Activated T-cell treated with anti-CD3 and anti-CD28 coated beads, Interleukin-2, amount 50 U/mL, for 72 hours (primary cell): Measurements from ENCODE around the gene BRSK2. TPM values are rescaled to one million over a fixed set of nuclear protein-coding genes. Genes with fewer than 3 reads are reported as not detected.
"Not testable (repeated sequence)": the region's sequence is repeated elsewhere in the genome, so short reads cannot be mapped to it uniquely, and the experiment has no call there.

Experiments used
- ATAC-seq, 2 donors: fragments of 150-1000 bp; cut with Tn5 transposase; replicated peaks in 1 of 2; 2 replicates each; pipeline ENCODE4 v1.10.0; 2021; ENCODE audit warnings: moderate library complexity in 2 of 2, mild to moderate bottlenecking in 1 of 2
- DNase-seq, 2 donors: peaks; one replicate each; pipeline ENCODE4 v3.0.0; 2021 to 2022; ENCODE audit warnings: mixed read lengths in 1 of 2
- H3K27ac Mint-ChIP-seq: one replicate; pipeline ENCODE4 v1.8.0; 2022; ENCODE audit warnings: mild to moderate bottlenecking, moderate library complexity, mixed read lengths
- H3K27me3 Mint-ChIP-seq: one replicate; pipeline ENCODE4 v1.8.0; 2022; ENCODE audit warnings: low read depth, mixed read lengths
- H3K36me3 Mint-ChIP-seq, 2 donors: one replicate each; pipeline ENCODE4 v1.8.0; 2022; ENCODE audit warnings: mixed read lengths in 2 of 2, mild to moderate bottlenecking in 1 of 2; ENCODE audit not compliant: insufficient read depth in 2 of 2
- H3K4me1 Mint-ChIP-seq: one replicate; pipeline ENCODE4 v1.8.0; 2022; ENCODE audit warnings: low read depth, mixed read lengths
- H3K4me3 Mint-ChIP-seq, 2 donors: one replicate each; pipeline ENCODE4 v1.8.0; 2022; ENCODE audit warnings: mild to moderate bottlenecking in 2 of 2, mixed read lengths in 2 of 2, moderate library complexity in 2 of 2
- H3K9me3 Mint-ChIP-seq, 2 donors: one replicate each; pipeline ENCODE4 v1.8.0; 2022; ENCODE audit warnings: mixed read lengths in 2 of 2
- total RNA-seq, 2 donors: library from RNA; stranded (reverse); gene quantifications; one replicate each; pipeline ENCODE4 v1.2.3, GENCODE V29; 2022

The BRSK2 gene
- total RNA-seq, 2 donors from 2014 or later = 0.51 to 0.84 TPM

DNA sequence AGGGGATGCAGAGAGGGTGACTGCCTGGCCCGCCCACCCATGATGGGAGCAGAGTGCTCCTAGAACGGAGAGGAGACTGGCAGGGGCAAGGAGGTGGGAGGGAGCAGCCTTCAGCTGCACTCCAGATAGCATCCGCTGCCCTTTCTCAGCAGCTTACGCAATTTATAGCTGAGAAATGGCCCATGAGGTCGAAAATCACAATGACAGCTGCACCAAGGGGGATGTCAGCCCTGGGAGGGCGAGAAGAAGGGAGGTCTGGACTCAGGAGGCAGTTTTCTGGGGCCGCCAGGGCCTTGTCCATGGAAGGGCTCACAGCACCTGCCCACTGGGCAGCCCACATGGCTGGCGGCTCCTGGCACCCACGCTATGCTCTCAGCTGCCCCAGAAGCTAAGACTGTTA lies 114.4 kb downstream of the BRSK2 start:
- Mint-ChIP-seq H3K27me3 (no peaks in the 10 kb centered on the region), H3K4me1 (peaks cover 6% of the 10 kb centered on the region), H3K4me3 (no peak overlapping the region), H3K36me3 (peaks cover 0 to 2% of the 10 kb centered on the region in 2 donors), H3K27ac (no peak overlapping the region), H3K9me3 (no peaks in the 10 kb centered on the region)
- ATAC-seq (no peak), DNase-seq (no peak)

DNA sequence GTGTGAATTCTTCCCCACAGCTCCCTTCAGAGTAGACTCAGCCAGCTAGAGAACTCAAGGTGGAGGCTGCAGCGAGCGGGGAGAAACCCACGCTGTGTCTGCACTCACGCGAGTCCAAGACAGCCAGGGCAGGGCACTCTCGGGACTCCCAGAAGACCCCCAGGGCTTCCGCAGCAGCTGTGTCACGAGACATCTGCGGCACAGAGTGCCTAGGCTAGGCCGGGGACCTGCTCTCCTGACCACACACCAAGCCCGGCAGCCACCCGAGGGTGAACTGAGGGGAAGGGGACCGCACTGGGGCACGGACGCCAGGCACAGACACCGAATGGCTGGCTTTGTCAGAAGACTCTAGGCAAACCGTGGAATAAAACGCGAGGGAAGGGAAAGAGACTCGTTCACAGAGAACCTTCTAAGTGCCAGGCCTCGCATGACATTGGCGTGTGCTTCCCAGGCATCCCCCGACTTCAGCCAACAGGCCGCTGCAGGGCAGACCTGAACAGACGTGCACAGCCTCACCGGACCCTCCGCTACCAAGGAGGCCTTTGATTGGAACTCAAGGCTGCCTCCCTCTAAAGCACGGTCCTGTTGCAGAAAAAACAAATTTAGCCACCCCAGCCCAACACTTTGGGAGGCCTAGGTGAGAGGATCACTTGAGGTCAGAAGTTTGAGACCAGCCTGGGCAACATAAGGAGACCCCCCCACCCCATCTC lies 115.0 kb downstream of the BRSK2 start:
- no peak for DNase-seq
- H3K36me3 Mint-ChIP-seq = peaks cover 0 to 2% of the 10 kb centered on the region in 2 donors
- ATAC-seq = no peak
- no peaks in the 10 kb centered on the region for H3K9me3 Mint-ChIP-seq
- H3K27me3 Mint-ChIP-seq = no peaks in the 10 kb centered on the region
- no peak overlapping the region for H3K4me3 Mint-ChIP-seq
- peaks cover 6% of the 10 kb centered on the region for H3K4me1 Mint-ChIP-seq
- no peak overlapping the region for H3K27ac Mint-ChIP-seq

DNA sequence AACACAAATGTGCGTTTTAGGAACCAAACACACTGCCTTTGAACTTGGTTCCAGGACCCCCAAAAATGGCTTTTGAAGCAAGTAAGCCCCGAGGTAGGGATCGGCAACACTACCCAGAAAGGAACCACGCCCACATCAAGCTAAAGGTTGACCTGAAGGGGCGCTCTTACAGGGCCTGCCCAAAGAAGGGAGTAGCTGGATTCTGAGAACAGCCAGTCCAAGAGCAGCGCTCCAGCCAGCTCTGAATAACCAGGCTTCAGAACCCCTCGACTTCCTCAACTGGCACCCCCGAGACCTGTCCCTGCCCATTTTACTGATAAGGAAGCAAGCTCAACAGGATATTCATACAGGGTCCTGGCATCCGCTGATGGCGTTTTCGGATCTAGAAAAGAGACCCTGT lies 115.7 kb downstream of the BRSK2 start:
- H3K4me3 Mint-ChIP-seq = no peak overlapping the region
- peaks cover 6% of the 10 kb centered on the region for H3K4me1 Mint-ChIP-seq
- H3K9me3 Mint-ChIP-seq = no peaks in the 10 kb centered on the region
- no peaks in the 10 kb centered on the region for H3K27me3 Mint-ChIP-seq
- H3K36me3 Mint-ChIP-seq = peaks cover 0 to 2% of the 10 kb centered on the region in 2 donors
- DNase-seq = no peak
- ATAC-seq = no peak
- no peak overlapping the region for H3K27ac Mint-ChIP-seq

DNA sequence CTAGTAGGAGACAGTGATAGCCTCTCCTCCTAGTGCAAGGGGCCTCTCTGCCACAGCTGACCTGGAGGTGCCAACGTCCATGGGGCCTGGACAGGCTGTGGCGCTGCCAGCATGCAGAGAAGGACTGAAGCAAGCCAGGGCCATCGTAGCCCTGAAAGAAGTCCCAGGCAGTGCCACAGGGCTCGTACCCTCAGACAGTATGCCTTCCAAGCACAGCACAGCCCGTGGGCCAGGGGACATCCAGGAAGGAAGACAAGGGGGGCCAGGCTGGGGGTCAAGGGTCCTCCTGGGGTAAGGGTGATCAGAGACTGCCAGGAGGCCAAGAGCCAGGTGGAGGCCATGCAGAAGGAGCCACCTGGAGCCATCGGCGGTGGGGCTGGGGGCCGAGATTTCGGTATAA lies 117.2 kb downstream of the BRSK2 start:
- Mint-ChIP-seq H3K27me3 (no peaks in the 10 kb centered on the region), H3K9me3 (no peaks in the 10 kb centered on the region), H3K36me3 (no peaks in the 10 kb centered on the region), H3K27ac (no peak overlapping the region), H3K4me1 (no peaks in the 10 kb centered on the region), H3K4me3 (no peak overlapping the region)
- no peak for ATAC-seq
- no peak for DNase-seq

DNA sequence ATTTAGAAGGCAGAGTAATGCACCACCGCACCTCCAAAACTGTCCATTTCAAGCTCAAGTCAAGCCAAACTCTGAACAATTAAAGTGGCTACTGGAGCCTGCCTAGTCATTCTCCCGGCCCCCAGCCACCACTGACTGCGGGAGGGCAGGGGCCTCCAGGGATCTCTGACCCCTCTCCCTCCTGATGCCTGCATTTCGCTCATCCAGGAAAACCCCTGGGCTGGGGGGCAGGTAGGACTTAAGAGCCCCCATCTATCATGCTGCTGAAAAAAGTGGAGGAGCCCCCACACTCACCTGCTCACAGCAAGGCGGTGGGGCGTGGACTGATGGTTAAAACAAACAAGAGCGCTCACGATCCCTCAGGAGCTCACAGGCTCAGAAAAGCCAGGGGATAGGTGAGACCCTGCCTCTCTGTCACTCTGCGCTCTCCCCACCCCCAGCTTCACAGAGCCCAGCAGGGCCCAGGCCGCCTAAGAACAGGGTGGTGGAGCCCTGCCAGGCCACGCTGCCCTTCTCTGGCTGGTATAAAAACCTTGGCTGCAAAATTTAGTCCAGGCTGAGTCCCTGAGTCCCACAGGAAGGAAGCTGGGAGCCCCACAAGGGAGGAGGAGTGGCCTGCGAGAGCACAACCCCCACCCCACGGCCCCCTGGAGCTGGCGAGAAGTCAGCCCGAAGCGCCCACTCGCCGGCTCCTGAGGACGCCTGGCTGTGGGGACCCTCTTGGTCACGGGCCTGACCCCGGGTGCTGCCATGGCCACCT lies 117.8 kb downstream of the BRSK2 start:
- no peaks in the 10 kb centered on the region for H3K4me1 Mint-ChIP-seq
- no peak for ATAC-seq
- no peak for DNase-seq
- no peaks in the 10 kb centered on the region for H3K27me3 Mint-ChIP-seq
- no peak overlapping the region for H3K4me3 Mint-ChIP-seq
- no peaks in the 10 kb centered on the region for H3K36me3 Mint-ChIP-seq
- H3K9me3 Mint-ChIP-seq = no peaks in the 10 kb centered on the region
- H3K27ac Mint-ChIP-seq = no peak overlapping the region

DNA sequence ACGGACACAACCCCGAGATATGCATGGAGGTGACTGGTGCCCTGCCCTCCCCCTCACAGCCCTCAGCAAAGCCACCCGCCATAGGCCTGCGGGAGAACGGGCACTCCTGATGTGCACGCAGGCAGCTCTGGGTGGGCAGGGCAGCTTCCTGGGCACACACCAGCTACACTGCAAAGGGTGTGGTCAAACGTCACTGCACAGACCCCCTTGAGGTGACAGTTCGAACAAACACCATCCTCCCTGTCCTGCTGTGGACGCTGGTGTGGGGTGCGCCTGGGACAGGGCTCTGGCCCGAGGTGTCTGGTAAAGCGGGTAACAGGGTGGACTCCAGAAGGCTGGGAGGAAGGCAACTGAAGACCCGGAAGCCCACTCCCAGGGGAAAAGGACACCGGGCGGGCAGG lies 118.8 kb downstream of the BRSK2 start:
- H3K27me3 Mint-ChIP-seq = no peaks in the 10 kb centered on the region
- H3K4me1 Mint-ChIP-seq = peaks cover 5% of the 10 kb centered on the region
- no peak overlapping the region for H3K27ac Mint-ChIP-seq
- no peak for ATAC-seq
- DNase-seq = no peak
- no peaks in the 10 kb centered on the region for H3K9me3 Mint-ChIP-seq
- no peaks in the 10 kb centered on the region for H3K36me3 Mint-ChIP-seq
- no peak overlapping the region for H3K4me3 Mint-ChIP-seq

DNA sequence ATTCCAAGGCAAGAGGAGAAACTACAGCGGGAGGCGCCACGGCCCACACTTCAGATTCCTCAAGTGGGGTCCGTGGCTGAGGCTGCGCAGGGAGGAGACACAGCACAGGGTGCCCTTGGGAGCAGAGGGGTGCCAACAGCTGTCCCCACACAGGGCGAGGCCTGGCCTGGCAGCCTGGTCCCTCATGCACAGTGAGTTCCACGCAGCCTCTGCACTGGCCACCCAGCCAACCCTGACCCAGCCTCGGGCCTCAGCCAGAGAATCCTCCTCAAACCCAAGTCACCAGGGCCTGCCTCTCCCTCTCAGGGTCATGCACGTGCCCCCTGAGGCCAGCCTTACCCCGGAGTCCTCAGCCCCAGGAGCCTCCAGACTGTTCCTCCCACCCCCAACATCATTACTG lies 119.3 kb downstream of the BRSK2 start:
- no peak for ATAC-seq
- Mint-ChIP-seq H3K9me3 (no peaks in the 10 kb centered on the region), H3K27ac (no peak overlapping the region), H3K36me3 (no peaks in the 10 kb centered on the region), H3K4me3 (no peak overlapping the region), H3K4me1 (peaks cover 8% of the 10 kb centered on the region), H3K27me3 (no peaks in the 10 kb centered on the region)
- no peak for DNase-seq

DNA sequence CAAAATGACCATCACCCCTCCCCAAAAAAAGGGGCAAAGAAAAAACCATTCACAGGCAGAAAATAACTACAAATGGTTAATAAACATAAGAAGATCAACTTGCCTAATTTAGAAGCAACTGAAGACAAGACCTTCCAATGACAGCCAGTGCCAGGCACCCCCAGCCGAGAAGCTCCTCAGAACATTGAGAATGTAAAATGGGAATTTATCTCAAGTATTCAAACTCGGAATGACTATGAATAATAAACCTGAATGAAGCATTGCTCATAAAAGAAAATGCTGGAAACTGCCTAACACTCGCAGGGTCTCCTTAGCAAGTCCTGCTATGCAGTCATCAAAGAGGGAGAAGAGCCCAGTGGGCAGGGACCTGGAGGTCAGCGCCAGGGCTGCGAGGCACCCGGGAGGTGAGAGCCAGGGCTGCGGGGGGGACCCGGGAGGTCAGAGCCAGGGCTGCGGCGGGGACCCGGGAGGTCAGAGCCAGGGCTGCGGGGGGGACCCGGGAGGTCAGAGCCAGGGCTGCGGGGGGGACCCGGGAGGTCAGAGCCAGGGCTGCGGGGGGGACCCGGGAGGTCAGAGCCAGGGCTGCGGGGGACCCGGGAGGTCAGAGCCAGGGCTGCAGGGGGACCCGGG lies 120.0 kb downstream of the BRSK2 start:
- H3K27ac Mint-ChIP-seq = no peak overlapping the region
- H3K4me1 Mint-ChIP-seq = peaks cover 8% of the 10 kb centered on the region
- no peaks in the 10 kb centered on the region for H3K27me3 Mint-ChIP-seq
- no peak overlapping the region for H3K4me3 Mint-ChIP-seq
- H3K36me3 Mint-ChIP-seq = no peaks in the 10 kb centered on the region
- DNase-seq (no peak), ATAC-seq (no peak)
- no peaks in the 10 kb centered on the region for H3K9me3 Mint-ChIP-seq

DNA sequence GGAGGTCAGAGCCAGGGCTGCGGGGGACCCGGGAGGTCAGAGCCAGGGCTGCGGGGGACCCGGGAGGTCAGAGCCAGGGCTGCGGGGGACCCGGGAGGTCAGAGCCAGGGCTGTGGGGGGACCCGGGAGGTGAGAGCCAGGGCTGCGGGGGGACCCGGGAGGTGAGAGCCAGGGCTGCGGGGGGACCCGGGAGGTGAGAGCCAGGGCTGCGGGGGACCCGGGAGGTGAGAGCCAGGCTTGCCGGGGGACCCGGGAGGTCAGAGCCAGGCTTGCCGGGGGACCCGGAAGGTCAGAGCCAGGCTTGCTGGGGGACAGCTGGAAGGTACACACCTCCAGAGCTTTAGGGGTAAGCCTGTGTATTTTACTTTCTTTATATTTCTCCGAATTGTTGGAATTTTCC lies 120.6 kb downstream of the BRSK2 start:
- not testable (repeated sequence) for H3K36me3 Mint-ChIP-seq, H3K27ac Mint-ChIP-seq, ATAC-seq, H3K4me1 Mint-ChIP-seq, H3K27me3 Mint-ChIP-seq, H3K9me3 Mint-ChIP-seq, DNase-seq, H3K4me3 Mint-ChIP-seq

DNA sequence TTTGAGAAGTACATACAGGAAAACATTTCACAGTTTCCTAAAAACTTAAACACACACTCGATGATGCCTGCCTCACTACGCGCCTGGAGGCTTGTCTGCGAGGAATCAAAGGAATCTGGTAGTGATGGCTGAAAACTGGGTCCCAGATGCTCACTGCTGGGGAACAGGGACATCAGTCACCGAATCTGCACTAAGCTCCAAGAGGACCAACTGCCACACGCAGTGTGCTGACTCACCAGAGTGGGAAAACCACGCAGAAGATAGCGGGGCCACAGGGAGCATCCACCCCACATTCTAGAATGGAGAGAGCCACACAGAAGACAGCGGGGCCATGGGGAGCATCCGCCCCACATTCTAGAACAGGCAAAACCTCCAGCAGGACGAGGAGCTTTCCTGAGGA lies 121.2 kb downstream of the BRSK2 start:
- Mint-ChIP-seq H3K27ac (no peak overlapping the region), H3K4me1 (peaks cover 10% of the 10 kb centered on the region), H3K9me3 (no peaks in the 10 kb centered on the region), H3K27me3 (no peaks in the 10 kb centered on the region), H3K36me3 (no peaks in the 10 kb centered on the region), H3K4me3 (no peak overlapping the region)
- ATAC-seq (no peak), DNase-seq (no peak)

DNA sequence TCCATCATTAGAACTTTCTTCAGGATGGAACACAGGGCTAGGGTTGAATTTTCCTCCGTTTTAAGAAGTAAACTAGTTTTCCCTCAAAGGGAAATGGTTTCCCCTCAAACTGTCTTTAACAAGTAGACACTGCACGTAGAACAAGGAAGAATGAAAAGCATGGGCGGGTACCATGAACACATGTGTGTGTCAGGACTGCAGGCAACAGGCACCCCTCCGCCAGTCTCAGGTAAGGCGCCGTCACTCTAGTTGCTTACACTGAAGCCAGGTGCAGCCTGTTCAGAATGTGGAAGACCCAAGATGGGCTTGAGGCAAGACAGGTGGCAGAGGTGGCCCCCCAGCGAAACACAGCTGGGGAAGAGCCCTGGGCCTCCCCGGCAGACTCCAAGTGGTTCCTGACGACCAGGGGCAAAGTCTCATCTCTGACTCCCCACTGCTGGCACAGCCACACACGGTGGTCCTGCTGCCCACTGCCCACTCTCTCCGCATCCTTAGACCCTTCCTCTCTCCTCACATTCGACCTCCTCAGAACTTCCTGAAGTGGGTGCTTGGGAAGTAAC lies 122.3 kb downstream of the BRSK2 start:
- no peaks in the 10 kb centered on the region for H3K9me3 Mint-ChIP-seq
- no peaks in the 10 kb centered on the region for H3K36me3 Mint-ChIP-seq
- DNase-seq = no peak
- H3K4me1 Mint-ChIP-seq = peaks cover 20% of the 10 kb centered on the region
- H3K4me3 Mint-ChIP-seq = no peak overlapping the region
- no peaks in the 10 kb centered on the region for H3K27me3 Mint-ChIP-seq
- no peak for ATAC-seq
- no peak overlapping the region for H3K27ac Mint-ChIP-seq
